K562 (cell line): Measurements from ENCODE around the gene CS. TPM values are rescaled to one million over a fixed set of nuclear protein-coding genes. Genes with fewer than 3 reads are reported as not detected.

Source experiments
- ATAC-seq: fragments of 200-7000 bp; cut with Tn5 transposase; 3 replicates; pipeline ENCODE4 v1.9.1; 2020; ENCODE audit warnings: moderate library complexity
- BruUV-seq: library from RNA; stranded (reverse); fragments of 400-500 nt; replicated peaks from 2 replicates; lab custom pipeline; 2021; lab: Mats Ljungman, UMichigan
- CTCF ChIA-PET: fragments of 300-600 bp; formaldehyde crosslinking; extraction: SDS; loops from one replicate; lab custom pipeline; 2021; ENCODE audit warnings: low intra/inter-chr PET ratio; lab: Yijun Ruan, JAX
- POLR2A ChIA-PET: fragments of 300-600, 350-650 bp; sonication (Branson Sonifier 250); formaldehyde crosslinking; extraction: SDS; loops from one replicate; lab custom pipeline; 2021; ENCODE audit warnings: antibody characterized with exemption, inconsistent platforms; lab: Yijun Ruan, JAX
- DNase-seq, 4 experiments: peaks; one replicate each; pipeline versions ENCODE4 v3.0.0 to v3.0.0-alpha.2; 2011 to 2018; ENCODE audit warnings: low spot score in 3 of 4, mixed read lengths in 3 of 4; ENCODE audit errors: extremely low read depth in 1 of 4
- FAIRE-seq: peaks from 2 replicates; lab custom pipeline; 2011; peaks lifted over from hg19 to GRCh38; lab: Jason Lieb, UNC
- H2AFZ ChIP-seq: 2 replicates; pipeline ENCODE4 v1.6.0; 2011; ENCODE audit warnings: low read depth, low read length, control low read depth, inconsistent platforms
- H3K27ac ChIP-seq: fragments of 200-600 bp; 3 replicates; pipeline ENCODE4 v1.8.0; 2011; ENCODE audit warnings: low read depth, mild to moderate bottlenecking, control low read depth, inconsistent platforms, low read length, moderate library complexity, mixed read lengths; ENCODE audit errors: extremely low read depth
- H3K27me3 ChIP-seq, 2 experiments: fragments of 300-600 bp in 1 of 2; 2 replicates in 1 of 2; 3 replicates in 1 of 2; pipeline versions ENCODE4 v1.6.0 to v1.8.0; 2011; ENCODE audit warnings: inconsistent platforms in 2 of 2, low read length in 2 of 2, mild to moderate bottlenecking in 1 of 2, mixed read lengths in 1 of 2, moderate library complexity in 1 of 2; ENCODE audit not compliant: control insufficient read depth in 2 of 2, insufficient read depth in 2 of 2
- H3K36me3 ChIP-seq: fragments of 300-600 bp; 3 replicates; pipeline ENCODE4 v1.8.0; 2011; ENCODE audit warnings: mild to moderate bottlenecking, low read length, inconsistent platforms; ENCODE audit not compliant: control insufficient read depth, insufficient read depth
- H3K4me1 ChIP-seq, 2 experiments: fragments of 200-600 bp in 1 of 2; replicated peaks in 1 of 2; 2 replicates in 1 of 2; 3 replicates in 1 of 2; pipeline versions ENCODE4 v1.5.1 to v1.8.0; 2011; ENCODE audit warnings: inconsistent platforms in 2 of 2, low read length in 2 of 2, mild to moderate bottlenecking in 1 of 2, mixed read lengths in 1 of 2, moderate library complexity in 1 of 2; ENCODE audit not compliant: control insufficient read depth in 2 of 2, insufficient read depth in 2 of 2
- H3K4me2 ChIP-seq: 2 replicates; pipeline ENCODE4 v1.6.1; 2011; ENCODE audit warnings: low read length, control low read depth, inconsistent platforms, mixed read lengths; ENCODE audit not compliant: insufficient read depth
- H3K4me3 ChIP-seq: fragments of 200-600 bp; sonication (generic), shearing (Covaris generic); 2 replicates; pipeline ENCODE4 v1.5.1; 2016; ENCODE audit warnings: control low read depth, inconsistent platforms
- H3K79me2 ChIP-seq: fragments of 200-600 bp; 3 replicates; pipeline ENCODE4 v1.8.0; 2011; ENCODE audit warnings: low read length, inconsistent platforms; ENCODE audit not compliant: control insufficient read depth, insufficient read depth
- H3K9ac ChIP-seq, 2 experiments: 2 replicates each; pipeline versions ENCODE4 v1.6.0 to v1.6.1; 2011; ENCODE audit warnings: low read depth in 2 of 2, low read length in 2 of 2, control low read depth in 1 of 2, inconsistent platforms in 1 of 2, mild to moderate bottlenecking in 1 of 2, mixed read lengths in 1 of 2; ENCODE audit not compliant: insufficient read depth in 1 of 2
- H3K9me1 ChIP-seq: one replicate; pipeline ENCODE4 v1.6.0; 2011; ENCODE audit warnings: inconsistent platforms, mild to moderate bottlenecking, low read length, moderate library complexity; ENCODE audit not compliant: control insufficient read depth, insufficient read depth
- H3K9me3 ChIP-seq: replicated peaks from 2 replicates; pipeline ENCODE4 v1.5.1; 2011; ENCODE audit warnings: low read depth, low read length, inconsistent platforms; ENCODE audit not compliant: control insufficient read depth, insufficient read depth
- H4K20me1 ChIP-seq: replicated peaks from 2 replicates; pipeline ENCODE4 v1.6.1; 2011; ENCODE audit warnings: low read length, inconsistent platforms, mixed read lengths; ENCODE audit not compliant: control insufficient read depth, insufficient read depth
- CBFB ChIP-seq: sonication (generic); formaldehyde crosslinking; IDR thresholded peaks from 2 replicates; pipeline ENCODE4 v1.4.0; 2020; ENCODE audit warnings: mild to moderate bottlenecking, missing genetic modification reagents
- CBX5 ChIP-seq: IDR thresholded peaks from 2 replicates; pipeline ENCODE4 v1.6.1; 2014; ENCODE audit warnings: low read depth, borderline replicate concordance
- CTBP1 ChIP-seq: fragments of 450-650 bp; IDR thresholded peaks from 2 replicates; pipeline ENCODE4 v1.6.1; 2016; ENCODE audit warnings: borderline replicate concordance
- E2F8 ChIP-seq: fragments of 450-650 bp; IDR thresholded peaks from 2 replicates; pipeline ENCODE4 v1.7.1; 2018; ENCODE audit warnings: mild to moderate bottlenecking, low read depth; ENCODE audit not compliant: partially characterized antibody
- MTA1 ChIP-seq: fragments of 450-650 bp; IDR thresholded peaks from 2 replicates; pipeline ENCODE4 v1.6.1; 2017; ENCODE audit warnings: borderline replicate concordance
- MTF1 ChIP-seq: fragments of 250-450 bp; sonication (Bioruptor Pico); IDR thresholded peaks from 2 replicates; pipeline ENCODE4 v1.9.0; 2021; ENCODE audit warnings: moderate library complexity, mild to moderate bottlenecking, inconsistent platforms, borderline replicate concordance
- MYNN ChIP-seq, 2 experiments: sonication (generic); formaldehyde crosslinking in 1 of 2; IDR thresholded peaks; 2 replicates each; pipeline versions ENCODE4 v1.5.0 to v1.6.1; 2016 to 2020; ENCODE audit warnings: antibody characterized with exemption in 1 of 2, missing genetic modification reagents in 1 of 2
- NFE2 ChIP-seq: IDR thresholded peaks from 2 replicates; pipeline ENCODE4 v1.6.1; 2014; ENCODE audit warnings: antibody characterized with exemption, low read depth
- NFRKB ChIP-seq: fragments of 450-650 bp; IDR thresholded peaks from 2 replicates; pipeline ENCODE4 v1.6.1; 2016; ENCODE audit warnings: low read depth
- POLR2AphosphoS5 ChIP-seq: IDR thresholded peaks from 2 replicates; pipeline ENCODE4 v1.6.1; 2011; ENCODE audit warnings: mild to moderate bottlenecking, low read depth, low read length, moderate library complexity; ENCODE audit not compliant: control insufficient read depth, insufficient read depth
- POLR2B ChIP-seq: fragments of 450-650 bp; IDR thresholded peaks from 2 replicates; pipeline ENCODE4 v1.6.1; 2018; ENCODE audit warnings: low read depth; ENCODE audit not compliant: partially characterized antibody
- SIN3A ChIP-seq, 2 experiments: fragments of 150-350 bp in 1 of 2; IDR thresholded peaks; 2 replicates each; pipeline ENCODE4 v1.6.1; 2011 to 2016; ENCODE audit warnings: borderline replicate concordance in 2 of 2, low read depth in 2 of 2, low read length in 2 of 2, mild to moderate bottlenecking in 2 of 2, moderate library complexity in 2 of 2; ENCODE audit not compliant: control insufficient read depth in 1 of 2
- THRA ChIP-seq: fragments of 450-650 bp; IDR thresholded peaks from 2 replicates; pipeline ENCODE4 v1.6.1; 2017; ENCODE audit warnings: mild to moderate bottlenecking, moderate library complexity
- ZNF79 ChIP-seq: fragments of 250-450 bp; sonication (Bioruptor Pico); IDR thresholded peaks from 2 replicates; pipeline ENCODE4 v1.4.0; 2020; ENCODE audit warnings: low read depth, mild to moderate bottlenecking, moderate library complexity
- WGBS: fragments of 100-300 bp; shearing (Covaris generic); methylation state at CpG from one replicate; pipeline ENCODE4 v1.1.6; 2016; ENCODE audit warnings: low coverage, mixed read lengths; ENCODE audit not compliant: insufficient coverage; ENCODE audit errors: missing lambda C conversion rate; 5-methylcytosine and 5-hydroxymethylcytosine counted together
- in situ Hi-C: fragments of 300-500 bp; cut with MboI; formaldehyde crosslinking; loops from 4 replicates; pipeline ENCODE4 v1.15.0; 2018; ENCODE audit warnings: inconsistent platforms, mixed read lengths
- intact Hi-C: fragments of 100-400 bp; cut with micrococcal nuclease; formaldehyde crosslinking; loops from 2 replicates; pipeline ENCODE4 v1.14.2; 2022
- polyA plus RNA-seq, 8 experiments: library from polyadenylated mRNA; depleted of rRNA in 4 of 8; stranded (reverse) in 5 of 8; unstranded in 3 of 8; fragments of >200 nt; fragmentation: Nextera tagmentation in 2 of 8; fragmentation: Illumina TruSeq in 1 of 8; extraction: Ambion mirVana in 2 of 8; extraction: Trizol in 1 of 8; gene quantifications; 2 replicates each; pipeline versions ENCODE4 v1.2.1 to v1.2.3, GENCODE V29; 2011 to 2014; ENCODE audit warnings: inconsistent platforms in 1 of 8, missing spikeins in 1 of 8
- total RNA-seq, 7 experiments: library from RNA; depleted of rRNA in 6 of 7; stranded (reverse); fragments of >200 nt in 6 of 7; fragmentation: Illumina TruSeq in 2 of 7; extraction: Trizol in 2 of 7; gene quantifications; 2 replicates each; pipeline versions ENCODE4 v1.2.1 to v1.2.3, GENCODE V29; 2011 to 2021; ENCODE audit warnings: low replicate concordance in 1 of 7
- TF ChIP-seq, protein P1 (sequence below): sonication (generic); formaldehyde crosslinking; IDR thresholded peaks from 2 replicates; pipeline ENCODE4 v1.8.0; 2023; ENCODE audit warnings: mild to moderate bottlenecking, missing genetic modification reagents

Gene CS
- total and polyA plus RNA-seq, 9 of the 15 experiments (the other 6 are each of a cell fraction or from before 2014, with no cell fraction given), result 99.9 to 390 (median 149) TPM

DNA sequence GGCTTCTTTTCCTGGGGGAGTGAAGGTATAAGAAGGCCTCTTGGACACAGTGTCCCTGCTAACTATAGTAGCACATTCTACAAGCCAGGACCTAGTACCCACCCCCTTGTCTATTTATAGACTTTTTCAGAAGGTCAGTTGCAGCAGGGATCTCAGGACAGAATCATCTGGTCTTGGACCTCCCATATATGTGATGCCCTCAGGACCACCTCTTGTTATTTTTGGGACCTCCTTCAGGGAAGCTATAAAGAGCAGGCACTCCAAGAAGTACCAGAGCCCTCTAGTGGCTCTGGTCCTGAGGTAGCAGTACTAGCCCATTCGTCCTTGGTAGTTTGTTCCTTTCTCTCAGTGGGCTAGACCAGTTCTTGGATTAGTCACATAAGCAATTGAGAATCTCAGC lies 29.1 kb downstream of the CS start:
- no peaks in the 10 kb centered on the region for H3K27me3 ChIP-seq
- no peaks in the 10 kb centered on the region for H3K9me1 ChIP-seq
- no peak overlapping the region for H2AFZ ChIP-seq
- POLR2A ChIA-PET, result interaction anchor here (0.6 to 2.9 kb wide), 8 partner anchors 8 to 144 kb away, joined by 3 to 13 read pairs (median 4); partner anchors contain the start of gene ANKRD52
- H3K9me3 ChIP-seq, result no peaks in the 10 kb centered on the region
- H3K36me3 ChIP-seq, result peaks cover 67% of the 10 kb centered on the region
- FAIRE-seq, result peak; percentile 78
- CTCF ChIA-PET, result no interaction called here
- no peak overlapping the region for H3K4me3 ChIP-seq
- H4K20me1 ChIP-seq, result no peaks in the 10 kb centered on the region
- in situ Hi-C loops (no loop called here), intact Hi-C loops (loop anchor here (2.0 kb wide), 1 partner anchor 78 kb away; no protein-coding TSS in a partner anchor)
- no peak overlapping the region for H3K9ac ChIP-seq
- no peaks in the 10 kb centered on the region for H3K79me2 ChIP-seq
- DNase-seq, result peak; percentile 34 to 58 (median 44)
- H3K4me2 ChIP-seq, result no peak overlapping the region
- peaks cover 6 to 17% of the 10 kb centered on the region in 2 experiments; a peak in 3 of 5 replicates for H3K4me1 ChIP-seq
- H3K27ac ChIP-seq, result no peak overlapping the region
- 19% methylated on average over 1 of the region's 1 CpG for WGBS
- peak; percentile 64 for ATAC-seq
- BruUV-seq, result no TSS peak
- no peak for TF ChIP-seq THRA
- TF ChIP-seq SIN3A (IDR thresholded peaks at IDR 0.05; ENCODE audit: borderline replicate concordance in 2 of 2, control insufficient read depth in 1 of 2, low read depth in 2 of 2, low read length in 2 of 2), result peak in 1 of 2 experiments; percentile 43; a peak in 1 of 4 replicates
- TF ChIP-seq CBX5, result no peak
- no peak for TF ChIP-seq MTF1
- TF ChIP-seq NFE2, result no peak
- TF ChIP-seq NFRKB, result no peak
- no peak for TF ChIP-seq MTA1
- peak; percentile 59 for TF ChIP-seq POLR2AphosphoS5
- TF ChIP-seq MYNN (IDR thresholded peaks at IDR 0.05), result 0 out of 2 replicates have a peak, but pooled peaks have one; percentile 63
- TF ChIP-seq MYNN (CRISPR knock-in tag; IDR thresholded peaks at IDR 0.05), result no peak
- no peak for TF ChIP-seq CBFB (CRISPR knock-in tag)
- TF ChIP-seq CTBP1, result 0 out of 2 replicates have a peak, but pooled peaks have one; percentile 13
- no peak for TF ChIP-seq ZNF79
- peak; percentile 14 for TF ChIP-seq E2F8
- peak; percentile 11 for TF ChIP-seq POLR2B
- TF ChIP-seq, protein P1, sequence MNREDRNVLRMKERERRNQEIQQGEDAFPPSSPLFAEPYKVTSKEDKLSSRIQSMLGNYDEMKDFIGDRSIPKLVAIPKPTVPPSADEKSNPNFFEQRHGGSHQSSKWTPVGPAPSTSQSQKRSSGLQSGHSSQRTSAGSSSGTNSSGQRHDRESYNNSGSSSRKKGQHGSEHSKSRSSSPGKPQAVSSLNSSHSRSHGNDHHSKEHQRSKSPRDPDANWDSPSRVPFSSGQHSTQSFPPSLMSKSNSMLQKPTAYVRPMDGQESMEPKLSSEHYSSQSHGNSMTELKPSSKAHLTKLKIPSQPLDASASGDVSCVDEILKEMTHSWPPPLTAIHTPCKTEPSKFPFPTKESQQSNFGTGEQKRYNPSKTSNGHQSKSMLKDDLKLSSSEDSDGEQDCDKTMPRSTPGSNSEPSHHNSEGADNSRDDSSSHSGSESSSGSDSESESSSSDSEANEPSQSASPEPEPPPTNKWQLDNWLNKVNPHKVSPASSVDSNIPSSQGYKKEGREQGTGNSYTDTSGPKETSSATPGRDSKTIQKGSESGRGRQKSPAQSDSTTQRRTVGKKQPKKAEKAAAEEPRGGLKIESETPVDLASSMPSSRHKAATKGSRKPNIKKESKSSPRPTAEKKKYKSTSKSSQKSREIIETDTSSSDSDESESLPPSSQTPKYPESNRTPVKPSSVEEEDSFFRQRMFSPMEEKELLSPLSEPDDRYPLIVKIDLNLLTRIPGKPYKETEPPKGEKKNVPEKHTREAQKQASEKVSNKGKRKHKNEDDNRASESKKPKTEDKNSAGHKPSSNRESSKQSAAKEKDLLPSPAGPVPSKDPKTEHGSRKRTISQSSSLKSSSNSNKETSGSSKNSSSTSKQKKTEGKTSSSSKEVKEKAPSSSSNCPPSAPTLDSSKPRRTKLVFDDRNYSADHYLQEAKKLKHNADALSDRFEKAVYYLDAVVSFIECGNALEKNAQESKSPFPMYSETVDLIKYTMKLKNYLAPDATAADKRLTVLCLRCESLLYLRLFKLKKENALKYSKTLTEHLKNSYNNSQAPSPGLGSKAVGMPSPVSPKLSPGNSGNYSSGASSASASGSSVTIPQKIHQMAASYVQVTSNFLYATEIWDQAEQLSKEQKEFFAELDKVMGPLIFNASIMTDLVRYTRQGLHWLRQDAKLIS, result no peak
